PC-9 (cell line): ENCODE results near the gene RMC1. TPM values are rescaled to one million over a fixed set of nuclear protein-coding genes. Genes with fewer than 3 reads are reported as not detected.
"Not testable (repeated sequence)": the region's sequence is repeated elsewhere in the genome, so short reads cannot be mapped to it uniquely, and the experiment has no call there.

ENCODE experiments used
- BruUV-seq: library from RNA; stranded (reverse); fragments of 400-500 nt; replicated peaks from 2 replicates; lab custom pipeline; 2021; lab: Mats Ljungman, UMichigan
- CTCF ChIA-PET: fragments of 300-600 bp; sonication (Branson Sonifier 250); formaldehyde crosslinking; loops from one replicate; lab custom pipeline; 2022; ENCODE audit warnings: antibody characterized with exemption; lab: Charles Lee
- POLR2A ChIA-PET: fragments of 300-600 bp; sonication (Branson Sonifier 250); formaldehyde crosslinking; loops from one replicate; lab custom pipeline; 2022; ENCODE audit warnings: antibody characterized with exemption; ENCODE audit not compliant: unreplicated experiment; lab: Charles Lee
- DNase-seq, 2 experiments: peaks; one replicate each; pipeline versions ENCODE4 v3.0.0 to v3.0.0-alpha.2; 2015 to 2022; ENCODE audit warnings: mixed read lengths in 1 of 2
- H2AFZ ChIP-seq: fragments of 200-600 bp; sonication (generic); 2 replicates; pipeline ENCODE4 v1.8.1; 2017; ENCODE audit warnings: antibody characterized with exemption
- H3F3A ChIP-seq: fragments of 200-600 bp; sonication (generic); 2 replicates; pipeline ENCODE4 v1.8.1; 2017; ENCODE audit warnings: antibody characterized with exemption, mild to moderate bottlenecking, low read depth; ENCODE audit not compliant: insufficient read depth
- H3K27ac ChIP-seq: fragments of 200-600 bp; sonication (generic); 2 replicates; pipeline ENCODE4 v1.6.1; 2016; ENCODE audit warnings: mixed run types
- H3K27me3 ChIP-seq: fragments of 200-600 bp; sonication (generic); 2 replicates; pipeline ENCODE4 v1.6.1; 2016; ENCODE audit warnings: low read depth, mixed run types; ENCODE audit not compliant: insufficient read depth
- H3K36me3 ChIP-seq: fragments of 200-600 bp; sonication (generic); 2 replicates; pipeline ENCODE4 v1.6.1; 2016; ENCODE audit warnings: low read depth, mixed run types
- H3K4me1 ChIP-seq: fragments of 200-600 bp; sonication (generic); replicated peaks from 2 replicates; pipeline ENCODE4 v1.6.1; 2016; ENCODE audit warnings: mixed run types; ENCODE audit not compliant: insufficient read depth
- H3K4me2 ChIP-seq: fragments of 200-600 bp; sonication (generic); 2 replicates; pipeline ENCODE4 v1.6.1; 2017; ENCODE audit warnings: mixed run types
- H3K4me3 ChIP-seq: fragments of 200-600 bp; sonication (generic); 2 replicates; pipeline ENCODE4 v1.6.1; 2016; ENCODE audit warnings: mixed run types
- H3K79me2 ChIP-seq: fragments of 200-600 bp; sonication (generic); 2 replicates; pipeline ENCODE4 v1.6.1; 2017; ENCODE audit warnings: low read depth, mixed run types
- H3K9me2 ChIP-seq: fragments of 200-600 bp; sonication (generic); 2 replicates; pipeline ENCODE4 v1.8.1; 2017; ENCODE audit warnings: mild to moderate bottlenecking; ENCODE audit not compliant: insufficient read depth
- H3K9me3 ChIP-seq: fragments of 200-600 bp; sonication (generic); 2 replicates; pipeline ENCODE4 v1.8.1; 2016; ENCODE audit warnings: low read depth; ENCODE audit not compliant: insufficient read depth
- H4K20me1 ChIP-seq: fragments of 200-600 bp; sonication (generic); 2 replicates; pipeline ENCODE4 v1.8.1; 2017; ENCODE audit not compliant: insufficient read depth
- EZH2 ChIP-seq: fragments of 200-600 bp; sonication (generic); IDR thresholded peaks from 2 replicates; pipeline ENCODE4 v1.8.0; 2017; ENCODE audit warnings: antibody characterized with exemption, low read depth
- intact Hi-C: fragments of 100-400 bp; cut with micrococcal nuclease; formaldehyde crosslinking; loops from one replicate; pipeline ENCODE4 v1.10.0; 2022; ENCODE audit not compliant: unreplicated experiment
- total RNA-seq: library from RNA; stranded (reverse); gene quantifications from 2 replicates; pipeline ENCODE4 v1.2.3, GENCODE V29; 2021
- TF ChIP-seq, protein P1 (sequence below): fragments of 200-600 bp; sonication (generic); conservative IDR thresholded peaks from 2 replicates; pipeline ENCODE4 v1.6.1; 2017; ENCODE audit warnings: mixed run types, antibody characterized with exemption, mild to moderate bottlenecking, moderate library complexity

Gene RMC1
- total RNA-seq, 1 experiment from 2014 or later: 19.6 TPM

DNA sequence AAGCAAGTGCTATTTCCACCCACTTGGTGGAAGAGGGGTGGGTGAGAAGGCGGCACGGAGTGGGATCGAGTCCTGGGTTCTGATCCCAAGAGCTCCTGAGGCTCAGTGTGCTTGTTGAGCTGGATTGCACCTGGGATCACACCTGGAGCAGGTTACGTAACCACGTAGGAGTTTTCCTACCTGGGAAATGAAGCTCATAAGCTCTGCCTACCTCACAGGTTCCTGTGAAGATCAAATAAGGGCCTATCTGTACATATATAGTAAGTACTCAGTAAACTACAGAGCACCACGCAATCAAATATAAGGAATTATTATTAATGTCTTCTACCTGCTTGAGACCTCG lies 72.0 kb downstream of the RMC1 start:
- no peaks in the 10 kb centered on the region for H4K20me1 ChIP-seq
- intact Hi-C loops: no loop called here
- H3F3A ChIP-seq: peaks cover 9% of the 10 kb centered on the region; the same call in 1 of the 2 replicates
- no peak overlapping the region for H3K4me3 ChIP-seq
- H3K79me2 ChIP-seq: peaks cover 20% of the 10 kb centered on the region
- H3K27me3 ChIP-seq: no peaks in the 10 kb centered on the region
- no TSS peak for BruUV-seq
- CTCF ChIA-PET: interaction anchor here (1.1 kb wide), 1 partner anchor 128 kb away, joined by 3 read pairs; no protein-coding TSS in a partner anchor
- H3K9me2 ChIP-seq: no peaks in the 10 kb centered on the region
- peaks cover 19% of the 10 kb centered on the region for H3K4me1 ChIP-seq
- POLR2A ChIA-PET: no interaction called here
- H3K36me3 ChIP-seq: peaks cover 5% of the 10 kb centered on the region; the same call in 1 of the 2 replicates
- H3K4me2 ChIP-seq: no peak overlapping the region
- no peak overlapping the region for H2AFZ ChIP-seq
- no peak for DNase-seq
- TF ChIP-seq, protein P1, sequence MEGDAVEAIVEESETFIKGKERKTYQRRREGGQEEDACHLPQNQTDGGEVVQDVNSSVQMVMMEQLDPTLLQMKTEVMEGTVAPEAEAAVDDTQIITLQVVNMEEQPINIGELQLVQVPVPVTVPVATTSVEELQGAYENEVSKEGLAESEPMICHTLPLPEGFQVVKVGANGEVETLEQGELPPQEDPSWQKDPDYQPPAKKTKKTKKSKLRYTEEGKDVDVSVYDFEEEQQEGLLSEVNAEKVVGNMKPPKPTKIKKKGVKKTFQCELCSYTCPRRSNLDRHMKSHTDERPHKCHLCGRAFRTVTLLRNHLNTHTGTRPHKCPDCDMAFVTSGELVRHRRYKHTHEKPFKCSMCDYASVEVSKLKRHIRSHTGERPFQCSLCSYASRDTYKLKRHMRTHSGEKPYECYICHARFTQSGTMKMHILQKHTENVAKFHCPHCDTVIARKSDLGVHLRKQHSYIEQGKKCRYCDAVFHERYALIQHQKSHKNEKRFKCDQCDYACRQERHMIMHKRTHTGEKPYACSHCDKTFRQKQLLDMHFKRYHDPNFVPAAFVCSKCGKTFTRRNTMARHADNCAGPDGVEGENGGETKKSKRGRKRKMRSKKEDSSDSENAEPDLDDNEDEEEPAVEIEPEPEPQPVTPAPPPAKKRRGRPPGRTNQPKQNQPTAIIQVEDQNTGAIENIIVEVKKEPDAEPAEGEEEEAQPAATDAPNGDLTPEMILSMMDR: no peak
- TF ChIP-seq EZH2: no peak
- no peaks in the 10 kb centered on the region for H3K9me3 ChIP-seq
- H3K27ac ChIP-seq: peak overlapping the region; percentile 74; the same call in 1 of the 2 replicates

DNA sequence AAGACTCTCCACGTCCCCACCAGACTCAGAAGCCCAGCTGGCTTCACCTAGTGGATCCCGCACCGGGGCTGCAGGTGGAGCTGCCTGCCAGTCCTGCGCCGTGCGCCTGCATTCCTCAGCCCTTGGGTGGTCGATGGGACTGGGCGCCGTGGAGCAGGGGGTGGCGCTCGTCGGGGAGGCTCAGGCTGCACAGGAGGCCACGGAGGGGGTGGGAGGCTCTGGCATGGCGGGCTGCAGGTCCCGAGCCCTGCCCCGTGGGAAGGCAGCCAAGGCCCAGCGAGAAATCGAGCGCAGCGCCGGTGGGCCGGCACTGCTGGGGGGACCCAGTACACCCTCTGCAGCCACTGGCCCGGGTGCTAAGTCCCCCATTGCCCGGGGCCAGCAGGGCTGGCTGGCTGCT lies 74.2 kb downstream of the RMC1 start:
- intact Hi-C loops, POLR2A ChIA-PET, BruUV-seq, H3K4me2 ChIP-seq, H3K9me3 ChIP-seq, H3K27me3 ChIP-seq, H3K36me3 ChIP-seq, H3K4me3 ChIP-seq, H3F3A ChIP-seq, H2AFZ ChIP-seq, H3K27ac ChIP-seq, DNase-seq, H3K9me2 ChIP-seq, H4K20me1 ChIP-seq, CTCF ChIA-PET: not testable (repeated sequence)
- Histone ChIP-seq H3K79me2 (peaks cover 43% of the 10 kb centered on the region), H3K4me1 (peaks cover 19% of the 10 kb centered on the region)

DNA sequence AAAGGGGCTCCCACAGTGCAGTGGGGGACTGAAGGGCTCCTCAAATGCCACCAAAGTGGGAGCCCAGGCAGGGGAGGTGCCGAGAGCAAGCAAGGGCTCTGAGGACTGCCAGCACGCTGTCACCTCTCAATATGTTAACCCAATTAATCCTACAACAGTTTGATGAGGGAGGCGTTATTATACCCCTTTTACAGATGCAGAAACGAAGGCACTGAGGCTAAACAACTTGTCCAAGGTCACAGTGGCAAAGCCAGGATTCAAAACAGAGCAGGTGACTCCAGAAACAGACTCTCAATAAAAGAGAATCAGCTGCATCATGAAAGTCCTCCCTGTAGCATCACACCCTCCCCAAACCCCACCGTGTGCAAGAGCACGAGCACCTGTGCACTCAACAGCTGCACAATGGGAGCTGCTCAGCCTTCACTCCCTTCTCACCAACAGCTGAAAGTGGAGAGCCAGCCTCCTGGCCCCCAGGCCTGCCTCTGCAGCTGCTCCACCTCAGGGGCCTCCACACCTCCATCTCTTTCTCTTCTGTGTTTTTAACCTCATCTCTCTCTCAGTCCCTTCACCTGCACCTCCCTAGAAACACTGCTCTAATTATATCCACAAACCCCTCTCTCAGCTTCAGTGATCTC lies 74.9 kb downstream of the RMC1 start:
- TF ChIP-seq, protein P1: no peak
- H3K79me2 ChIP-seq: peaks cover 44% of the 10 kb centered on the region
- H2AFZ ChIP-seq: no peak overlapping the region
- H3K27me3 ChIP-seq: no peaks in the 10 kb centered on the region
- H3K4me2 ChIP-seq: no peak overlapping the region
- ChIA-PET POLR2A (interaction anchor here (0.6 kb wide), 1 partner anchor 86 kb away, joined by 6 read pairs; no protein-coding TSS in a partner anchor), CTCF (no interaction called here)
- intact Hi-C loops: no loop called here
- no peaks in the 10 kb centered on the region for H3K9me3 ChIP-seq
- H3K27ac ChIP-seq: no peak overlapping the region
- H3F3A ChIP-seq: peaks cover 9% of the 10 kb centered on the region; the same call in 1 of the 2 replicates
- no TSS peak for BruUV-seq
- no peaks in the 10 kb centered on the region for H4K20me1 ChIP-seq
- no peaks in the 10 kb centered on the region for H3K36me3 ChIP-seq
- H3K9me2 ChIP-seq: no peaks in the 10 kb centered on the region
- no peak for DNase-seq
- H3K4me1 ChIP-seq: peaks cover 19% of the 10 kb centered on the region
- H3K4me3 ChIP-seq: no peak overlapping the region
